HAP-1 (cell line): ENCODE measurements around the gene B4GALT5.
A peak's percentile ranks its signal among the peaks of the same experiment; 100 is the strongest.
"Not testable (repeated sequence)": the region's sequence is repeated elsewhere in the genome, so short reads cannot be mapped to it uniquely, and the experiment has no call there.

Source experiments
- DNase-seq, 2 experiments: peaks; one replicate each; pipeline ENCODE4 v3.0.0-alpha.2; 2016 to 2020; ENCODE audit warnings: low spot score in 2 of 2
- H3K27me3 ChIP-seq: fragments of 250-450 bp; sonication (Bioruptor Pico); 2 replicates; pipeline ENCODE4 v1.5.1; 2020; ENCODE audit warnings: low read depth, mild to moderate bottlenecking, moderate library complexity
- H3K36me3 ChIP-seq: fragments of 250-450 bp; sonication (Bioruptor Pico); replicated peaks from 2 replicates; pipeline ENCODE4 v1.5.1; 2020; ENCODE audit warnings: mild to moderate bottlenecking
- H3K4me1 ChIP-seq: fragments of 250-450 bp; sonication (Bioruptor Pico); 2 replicates; pipeline ENCODE4 v1.5.1; 2020; ENCODE audit warnings: mild to moderate bottlenecking
- H3K4me3 ChIP-seq: fragments of 250-450 bp; sonication (Bioruptor Pico); 2 replicates; pipeline ENCODE4 v1.5.1; 2020; ENCODE audit warnings: mild to moderate bottlenecking, moderate library complexity
- H3K9me3 ChIP-seq: fragments of 250-450 bp; sonication (Bioruptor Pico); 2 replicates; pipeline ENCODE4 v1.5.1; 2020; ENCODE audit warnings: mild to moderate bottlenecking, moderate library complexity
- in situ Hi-C: fragments of 300-500 bp; cut with MboI; formaldehyde crosslinking; loops from 3 replicates; pipeline ENCODE4 v1.14.3; 2020; ENCODE audit warnings: low sequenced_read_pairs, inconsistent platforms, mixed read lengths

B4GALT5 gene

DNA sequence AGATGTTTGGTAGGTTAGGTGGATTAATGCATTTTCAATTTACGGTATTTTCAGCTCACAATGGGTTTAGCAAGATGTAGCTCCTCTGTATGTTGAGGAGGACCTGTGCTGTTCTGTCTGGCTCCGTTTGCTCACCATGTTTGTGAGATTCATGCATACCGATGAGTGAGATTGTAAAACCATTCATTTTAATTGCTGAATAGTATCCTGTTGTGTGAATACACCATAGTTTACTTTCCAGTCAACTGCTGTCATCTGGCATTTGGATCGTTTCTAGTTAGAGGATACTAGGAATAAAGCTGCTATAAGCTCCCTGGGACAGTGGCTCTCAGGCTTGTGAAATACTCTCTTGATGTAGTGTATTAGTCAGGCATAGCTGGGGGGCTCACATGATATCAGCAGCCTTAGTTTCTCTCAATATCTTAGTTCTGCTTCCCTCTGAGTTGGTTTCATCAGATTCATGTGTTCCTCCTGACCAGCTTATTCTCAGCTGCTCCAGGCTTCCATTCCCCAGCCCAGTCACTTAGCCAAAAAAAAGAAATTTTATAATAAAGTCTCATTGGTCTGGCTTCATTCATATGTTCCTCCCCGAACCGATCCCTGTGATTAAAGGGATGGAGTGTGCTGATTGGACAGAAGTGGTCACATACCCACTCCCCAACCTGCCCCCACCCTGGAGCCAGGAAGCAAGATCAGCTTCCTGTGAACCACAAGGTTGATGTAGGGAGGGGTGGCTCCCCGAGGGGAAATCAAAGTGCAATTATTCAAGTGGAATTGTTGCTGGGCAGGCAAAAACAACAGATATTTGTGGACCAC, 10.9 kb upstream of the B4GALT5 start:
- no peaks in the 10 kb centered on the region for H3K36me3 ChIP-seq
- in situ Hi-C loops, result no loop called here
- no peaks in the 10 kb centered on the region for H3K9me3 ChIP-seq
- H3K27me3 ChIP-seq, result no peaks in the 10 kb centered on the region
- no peak for DNase-seq
- H3K4me1 ChIP-seq, result no peaks in the 10 kb centered on the region
- no peak overlapping the region for H3K4me3 ChIP-seq

DNA sequence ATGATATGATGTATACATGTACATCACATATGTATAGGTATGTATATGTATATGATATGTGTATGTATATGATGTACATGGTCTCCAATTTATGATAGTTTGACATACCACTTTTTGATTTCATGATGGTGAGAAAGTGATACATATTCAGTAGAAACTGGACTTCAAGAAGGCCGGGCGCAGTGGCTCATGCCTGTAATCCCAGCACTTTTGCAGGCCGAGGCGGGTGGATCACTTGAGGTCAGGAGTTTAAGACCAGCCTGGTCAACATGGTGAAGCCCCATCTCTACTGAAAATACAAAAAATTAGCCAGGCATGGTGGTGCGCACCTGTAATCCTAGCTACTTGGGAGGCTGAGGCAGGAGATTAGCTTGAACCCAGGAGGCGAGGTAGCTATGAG, 10.1 kb upstream of the B4GALT5 start:
- H3K4me1 ChIP-seq, DNase-seq, in situ Hi-C loops, H3K9me3 ChIP-seq, H3K4me3 ChIP-seq, H3K36me3 ChIP-seq, H3K27me3 ChIP-seq: not testable (repeated sequence)

DNA sequence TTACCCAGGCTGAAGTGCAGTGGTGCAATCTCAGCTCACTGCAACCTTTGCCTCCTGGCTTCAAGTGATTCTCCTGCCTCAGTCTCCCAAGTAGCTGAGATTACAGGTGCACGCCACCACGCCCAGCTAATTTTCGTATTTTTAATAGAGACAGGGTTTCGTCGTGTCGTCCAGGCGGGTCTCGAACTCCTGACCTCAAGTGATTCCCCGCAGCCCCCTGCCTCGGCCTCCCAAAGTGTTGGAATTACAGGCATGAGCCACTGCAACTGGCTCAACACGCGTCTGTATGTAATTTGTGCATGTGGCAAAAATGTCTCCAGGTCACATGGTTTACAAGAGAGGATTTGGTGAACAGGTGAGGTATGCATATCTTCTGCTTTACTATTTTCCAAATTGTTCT, 7.6 kb upstream of the B4GALT5 start:
- H3K27me3 ChIP-seq, DNase-seq, H3K36me3 ChIP-seq, H3K4me1 ChIP-seq, H3K4me3 ChIP-seq, in situ Hi-C loops, H3K9me3 ChIP-seq: not testable (repeated sequence)

DNA sequence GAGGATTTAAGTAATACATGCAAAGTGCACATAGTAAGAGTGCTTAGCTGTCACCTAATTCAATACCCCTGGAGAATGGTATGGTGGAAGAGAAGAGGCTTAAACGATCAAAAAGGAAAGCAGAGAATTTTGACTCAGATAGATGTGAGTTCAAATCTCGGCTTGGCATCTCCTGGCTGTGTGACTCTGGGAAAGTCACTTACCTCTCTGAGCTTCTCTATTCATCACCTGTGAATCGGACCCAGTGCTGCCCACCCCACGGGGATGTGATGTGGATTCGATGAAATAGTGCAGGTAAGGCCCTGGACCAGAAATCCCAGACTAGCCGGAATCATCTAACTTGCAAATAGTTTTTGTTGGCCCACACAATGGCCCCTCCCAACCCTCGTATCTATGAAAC, 1.8 kb upstream of the B4GALT5 start:
- in situ Hi-C loops, result no loop called here
- no peaks in the 10 kb centered on the region for H3K27me3 ChIP-seq
- H3K4me1 ChIP-seq, result peaks cover 16% of the 10 kb centered on the region
- no peaks in the 10 kb centered on the region for H3K9me3 ChIP-seq
- no peak overlapping the region for H3K4me3 ChIP-seq
- no peak for DNase-seq
- no peaks in the 10 kb centered on the region for H3K36me3 ChIP-seq

DNA sequence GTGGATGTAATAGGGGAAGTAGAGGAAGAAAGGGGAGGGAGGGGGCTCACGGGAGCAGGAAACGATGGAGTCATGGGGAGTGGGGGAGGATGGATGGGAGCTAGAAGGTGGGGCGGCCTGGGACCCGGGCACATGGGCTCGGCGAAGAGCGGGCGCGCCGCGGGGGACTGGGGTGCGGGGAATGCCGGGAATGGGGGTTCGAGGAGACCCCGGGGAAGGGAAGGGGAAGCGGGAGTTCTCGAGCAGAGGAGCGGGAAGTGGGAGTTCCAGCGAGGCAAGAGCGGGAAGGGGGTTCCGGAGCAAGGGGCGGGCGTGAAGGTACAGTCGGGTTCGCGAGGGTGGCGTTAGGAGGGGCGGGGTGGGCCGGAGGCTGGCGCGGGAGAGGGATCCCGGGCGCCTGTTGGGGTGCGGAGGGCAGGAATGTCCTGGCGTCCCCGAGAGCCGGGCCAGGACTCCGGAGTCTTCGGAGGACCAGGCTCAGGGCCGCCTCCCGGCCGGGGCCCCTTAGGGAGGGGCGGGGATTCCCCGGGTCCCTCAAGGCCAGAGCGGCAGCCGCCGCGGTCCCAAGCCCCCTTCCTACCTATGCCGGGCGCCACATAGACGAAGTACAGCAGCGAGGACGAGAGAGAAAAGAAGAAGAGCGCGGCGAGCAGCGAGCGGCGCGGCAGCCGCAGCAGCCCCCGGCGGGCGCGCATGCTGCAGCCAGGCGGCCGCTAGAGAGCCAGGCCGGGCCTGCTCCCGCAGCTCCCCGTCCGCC, 504 bp downstream of the B4GALT5 start:
- Histone ChIP-seq H3K4me3 (peak overlapping the region; percentile 90), H3K9me3 (no peaks in the 10 kb centered on the region), H3K36me3 (no peaks in the 10 kb centered on the region), H3K4me1 (peaks cover 23% of the 10 kb centered on the region), H3K27me3 (no peaks in the 10 kb centered on the region)
- in situ Hi-C loops, result no loop called here
- peak in 1 of 2 experiments; percentile 54 for DNase-seq

DNA sequence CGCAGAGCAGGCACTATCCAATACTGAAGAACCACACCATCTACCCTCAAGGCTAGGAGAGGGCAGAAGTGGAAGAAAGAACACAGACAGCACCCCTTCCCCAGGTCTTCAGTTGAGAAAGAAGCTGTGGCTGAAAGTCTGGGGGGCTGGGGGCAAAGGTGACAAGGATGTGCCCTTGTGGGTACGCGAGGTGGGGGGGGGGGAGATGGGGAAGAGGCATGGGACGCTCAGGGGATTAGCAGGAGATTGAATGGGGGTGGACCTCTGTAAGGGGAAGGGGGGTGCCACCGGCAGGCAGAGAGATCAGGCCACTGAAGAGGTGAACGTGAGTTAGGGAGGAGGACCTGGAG, 1.1 kb downstream of the B4GALT5 start:
- Histone ChIP-seq H3K9me3 (no peaks in the 10 kb centered on the region), H3K27me3 (no peaks in the 10 kb centered on the region), H3K4me1 (peaks cover 23% of the 10 kb centered on the region), H3K4me3 (peak overlapping the region; percentile 90), H3K36me3 (no peaks in the 10 kb centered on the region)
- peak in 1 of 2 experiments; percentile 12 for DNase-seq
- in situ Hi-C loops, result no loop called here

DNA sequence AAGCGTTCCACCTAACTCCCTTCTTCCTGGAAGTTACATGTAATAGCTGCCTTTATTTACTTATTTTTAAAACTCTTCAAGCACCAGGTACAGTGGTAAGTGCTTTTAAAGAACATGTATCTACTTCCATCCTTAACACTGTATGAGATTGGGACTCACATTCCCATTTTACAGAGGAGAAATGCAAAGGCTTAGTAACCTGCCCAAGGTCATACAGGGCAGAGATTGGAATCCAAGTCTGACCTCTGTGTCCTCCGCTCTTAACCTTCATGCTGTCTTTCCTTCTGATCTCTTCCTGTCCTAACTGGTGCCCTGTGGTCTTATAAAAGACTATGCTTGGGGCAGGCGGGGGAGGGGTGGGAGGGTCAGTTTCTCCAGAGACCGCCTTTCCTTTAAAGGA, 1.6 kb downstream of the B4GALT5 start:
- peaks cover 23% of the 10 kb centered on the region for H3K4me1 ChIP-seq
- H3K27me3 ChIP-seq, result no peaks in the 10 kb centered on the region
- H3K4me3 ChIP-seq, result peak overlapping the region; percentile 90
- no peaks in the 10 kb centered on the region for H3K36me3 ChIP-seq
- H3K9me3 ChIP-seq, result no peaks in the 10 kb centered on the region
- DNase-seq, result no peak
- in situ Hi-C loops, result no loop called here

DNA sequence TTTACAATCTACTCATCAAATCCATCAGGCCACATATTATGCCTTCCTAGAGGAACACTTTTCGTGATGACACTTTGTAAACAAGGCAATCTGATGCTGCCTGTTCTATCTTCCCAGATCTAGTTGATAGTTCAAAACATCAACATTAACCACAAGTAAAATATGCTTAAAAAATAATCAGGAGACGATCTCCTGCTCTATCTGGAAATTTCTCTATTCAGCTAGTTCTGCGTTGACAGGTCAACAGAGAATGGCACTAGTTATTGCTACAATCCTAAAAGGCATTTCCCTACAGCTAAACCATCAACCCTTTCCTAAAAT, 2.1 kb downstream of the B4GALT5 start:
- in situ Hi-C loops, result no loop called here
- no peak for DNase-seq
- peaks cover 27% of the 10 kb centered on the region for H3K4me1 ChIP-seq

DNA sequence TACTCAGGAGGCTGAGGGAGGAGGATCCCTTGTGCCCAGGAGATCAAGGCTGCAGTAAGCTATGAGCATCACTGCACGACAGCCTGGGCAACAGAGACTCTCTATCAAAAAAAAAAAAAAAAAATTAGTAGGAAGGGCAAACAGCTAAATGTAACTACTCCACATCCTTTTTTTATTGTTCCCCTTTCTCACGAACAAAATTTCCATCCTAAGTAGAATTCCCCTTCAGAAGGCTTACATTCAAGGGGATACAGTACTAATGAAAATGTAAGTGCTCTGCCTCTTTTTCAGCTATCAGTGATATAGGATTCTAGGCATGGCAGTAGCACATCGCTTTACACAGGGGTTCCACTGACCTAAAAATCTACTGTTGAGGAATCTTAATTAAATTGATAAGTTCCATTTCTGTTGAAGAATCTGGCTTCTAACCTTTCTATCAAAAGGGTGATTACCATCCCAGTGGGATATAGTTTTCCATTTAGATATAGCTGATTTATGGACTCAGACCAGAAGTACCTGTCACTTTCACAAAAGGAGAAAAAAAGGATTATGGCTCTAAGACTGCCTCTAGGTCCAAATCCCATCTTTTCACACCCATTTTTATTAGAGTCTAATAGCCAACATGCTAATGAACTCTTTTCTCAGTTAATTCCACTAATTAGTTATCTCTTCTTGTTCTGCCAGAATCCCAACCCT, 2.6 kb downstream of the B4GALT5 start:
- H3K4me3 ChIP-seq, result no peak overlapping the region
- H3K36me3 ChIP-seq, result no peaks in the 10 kb centered on the region
- in situ Hi-C loops, result no loop called here
- H3K4me1 ChIP-seq, result peaks cover 32% of the 10 kb centered on the region
- no peaks in the 10 kb centered on the region for H3K9me3 ChIP-seq
- peak in 1 of 2 experiments; percentile 92 for DNase-seq
- no peaks in the 10 kb centered on the region for H3K27me3 ChIP-seq

More for the DNA sequence above, 2.1 kb downstream of the B4GALT5 start:
- peak overlapping the region; percentile 90 for H3K4me3 ChIP-seq
- no peaks in the 10 kb centered on the region for H3K27me3 ChIP-seq
- no peaks in the 10 kb centered on the region for H3K36me3 ChIP-seq
- H3K9me3 ChIP-seq, result no peaks in the 10 kb centered on the region

DNA sequence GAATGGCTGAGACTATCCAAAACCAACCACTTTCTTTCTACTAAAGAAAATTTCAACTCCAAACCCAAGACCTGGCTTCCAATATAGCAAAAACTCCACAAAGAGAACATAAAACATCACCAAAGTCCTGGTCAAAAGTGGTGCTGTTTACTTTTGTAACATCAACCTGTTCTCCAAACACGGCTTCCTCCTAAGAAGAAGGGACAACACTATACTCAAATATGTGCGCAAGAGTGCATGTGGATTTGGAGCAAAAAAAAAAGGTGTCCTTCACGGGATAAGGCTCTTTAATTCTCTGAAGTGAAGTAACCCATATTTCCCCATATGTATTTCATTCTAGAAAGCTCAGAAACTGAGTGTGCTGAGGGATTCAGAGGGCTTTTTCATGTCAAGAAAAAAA, 6.6 kb downstream of the B4GALT5 start:
- peaks cover 34% of the 10 kb centered on the region for H3K4me1 ChIP-seq
- in situ Hi-C loops, result no loop called here
- no peak for DNase-seq
- H3K4me3 ChIP-seq, result no peak overlapping the region
- no peaks in the 10 kb centered on the region for H3K27me3 ChIP-seq
- no peaks in the 10 kb centered on the region for H3K9me3 ChIP-seq
- no peaks in the 10 kb centered on the region for H3K36me3 ChIP-seq

DNA sequence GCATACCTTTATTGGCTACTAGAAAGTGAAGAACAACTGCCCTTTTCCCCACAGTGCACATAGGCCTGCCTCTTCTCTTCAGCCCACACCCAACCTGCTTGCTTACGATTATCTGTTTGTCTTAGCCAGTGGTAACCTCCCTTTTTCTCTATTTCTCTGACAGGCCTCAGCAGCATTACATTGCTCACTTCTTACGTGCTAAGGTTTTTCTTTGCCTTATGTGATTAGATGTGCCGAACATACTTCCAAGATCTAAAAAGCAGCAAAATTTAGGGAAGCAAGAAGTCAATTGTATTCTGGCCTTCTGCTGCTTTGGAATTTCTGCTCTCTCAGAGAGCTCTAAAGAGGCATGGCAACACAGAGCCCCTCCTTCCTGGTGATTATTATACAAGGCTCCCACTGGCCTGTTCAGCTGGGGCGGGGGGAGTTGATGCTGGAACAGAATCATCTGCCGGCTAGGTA, 7.0 kb downstream of the B4GALT5 start:
- H3K4me1 ChIP-seq, result peaks cover 34% of the 10 kb centered on the region
- H3K36me3 ChIP-seq, result no peaks in the 10 kb centered on the region
- DNase-seq, result no peak
- no peaks in the 10 kb centered on the region for H3K9me3 ChIP-seq
- in situ Hi-C loops, result no loop called here
- H3K27me3 ChIP-seq, result no peaks in the 10 kb centered on the region
- no peak overlapping the region for H3K4me3 ChIP-seq

DNA sequence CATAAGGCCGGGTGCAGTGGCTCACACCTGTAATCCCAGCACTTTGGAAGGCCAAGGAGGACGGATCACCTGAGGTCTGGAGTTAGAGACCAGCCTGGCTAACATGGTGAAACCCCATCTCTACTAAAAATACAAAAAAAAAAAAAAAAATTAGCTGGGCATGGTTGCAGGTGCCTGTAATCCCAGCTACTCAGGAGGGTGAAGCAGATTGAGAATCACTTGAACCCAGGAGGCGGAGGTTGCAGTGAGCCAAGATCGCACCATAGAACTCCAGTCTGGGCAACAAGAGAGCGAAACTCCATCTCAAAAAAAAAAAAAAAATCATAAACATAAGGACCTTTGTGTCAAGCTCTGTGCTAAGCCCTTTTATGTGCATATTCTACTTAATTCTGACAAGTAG, 7.8 kb downstream of the B4GALT5 start:
- in situ Hi-C loops, H3K27me3 ChIP-seq, H3K9me3 ChIP-seq, DNase-seq, H3K4me3 ChIP-seq, H3K36me3 ChIP-seq: not testable (repeated sequence)
- peaks cover 32% of the 10 kb centered on the region for H3K4me1 ChIP-seq

DNA sequence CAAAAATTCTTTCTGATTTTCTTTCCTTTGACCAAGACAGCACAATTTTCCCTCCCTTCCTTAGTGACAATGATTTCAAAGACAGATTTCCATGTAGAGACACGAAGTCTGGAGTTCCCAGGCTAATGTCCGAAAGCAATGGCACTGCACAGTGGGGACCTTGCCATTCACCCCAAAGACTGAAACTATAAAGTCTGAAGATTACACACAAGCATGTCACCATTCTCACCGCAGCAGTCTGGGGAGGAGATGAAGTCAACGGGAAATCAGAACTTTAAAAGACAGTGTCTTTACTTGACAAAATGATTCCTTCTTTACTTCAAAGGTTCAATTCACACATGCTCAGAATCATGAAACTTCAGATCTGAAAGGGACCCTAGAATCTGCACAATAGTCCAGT, 8.3 kb downstream of the B4GALT5 start:
- no peak for DNase-seq
- in situ Hi-C loops, result no loop called here
- Histone ChIP-seq H3K36me3 (no peaks in the 10 kb centered on the region), H3K27me3 (no peaks in the 10 kb centered on the region), H3K4me1 (peaks cover 36% of the 10 kb centered on the region), H3K4me3 (no peak overlapping the region), H3K9me3 (no peaks in the 10 kb centered on the region)

DNA sequence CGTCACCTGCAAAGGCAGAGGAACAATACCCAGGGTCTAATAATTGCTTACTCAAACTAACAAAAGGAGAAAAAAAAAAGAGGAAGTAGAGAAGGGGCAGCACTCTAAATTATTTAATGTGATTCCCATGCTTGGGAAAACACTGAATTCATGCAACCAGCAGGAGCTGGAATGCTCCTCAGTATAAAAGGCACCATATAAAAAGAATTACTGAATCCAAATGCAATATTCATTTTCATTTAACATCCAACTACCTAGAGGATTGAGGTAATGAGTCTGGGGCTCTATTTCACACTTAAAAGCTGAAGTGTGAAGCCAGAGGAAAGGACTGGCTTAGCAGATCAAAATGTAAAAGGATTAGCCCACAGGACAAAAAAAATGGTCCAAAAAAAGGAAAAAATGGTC, 8.7 kb downstream of the B4GALT5 start:
- no peaks in the 10 kb centered on the region for H3K9me3 ChIP-seq
- H3K4me3 ChIP-seq, result no peak overlapping the region
- H3K4me1 ChIP-seq, result peaks cover 40% of the 10 kb centered on the region
- no peaks in the 10 kb centered on the region for H3K36me3 ChIP-seq
- in situ Hi-C loops, result no loop called here
- no peaks in the 10 kb centered on the region for H3K27me3 ChIP-seq
- DNase-seq, result no peak
